H1 (cell line): ENCODE results near the gene ADCK1.

Experiments
- CTCF ChIP-seq, 3 experiments: IDR thresholded peaks; 1 replicate in 2 of 3; 2 replicates in 1 of 3; pipeline versions ENCODE4 v1.5.1 to v1.6.1; 2011; ENCODE audit warnings: low read length in 3 of 3, mild to moderate bottlenecking in 3 of 3, inconsistent platforms in 2 of 3, low read depth in 1 of 3, moderate library complexity in 1 of 3; ENCODE audit not compliant: insufficient read depth in 1 of 3; ENCODE audit errors: control extremely low read depth in 1 of 3
- EP300 ChIP-seq, 2 experiments: IDR thresholded peaks; 1 replicate in 1 of 2; 2 replicates in 1 of 2; pipeline ENCODE4 v1.6.1; 2011 to 2012; ENCODE audit warnings: low read depth in 2 of 2, low read length in 2 of 2, mild to moderate bottlenecking in 2 of 2, borderline replicate concordance in 1 of 2, inconsistent platforms in 1 of 2, moderate library complexity in 1 of 2
- NRF1 ChIP-seq: IDR thresholded peaks from 2 replicates; pipeline ENCODE4 v1.6.1; 2011; ENCODE audit warnings: mild to moderate bottlenecking, low read depth, low read length, improper control_type of control experiment
- SIN3A ChIP-seq, 2 experiments: IDR thresholded peaks in 1 of 2; conservative IDR thresholded peaks in 1 of 2; 2 replicates each; pipeline ENCODE4 v1.6.1; 2011 to 2012; ENCODE audit warnings: low read length in 2 of 2, improper control_type of control experiment in 1 of 2, low read depth in 1 of 2, mild to moderate bottlenecking in 1 of 2

GRCh38 chr14:77878783-77879182, 78.9 kb downstream of the ADCK1 start:
- TF ChIP-seq SIN3A (conservative IDR thresholded peaks at IDR 0.05 in 1 of 2, IDR thresholded peaks at IDR 0.05 in 1 of 2; ENCODE audit: low read depth in 1 of 2, low read length in 2 of 2): no peak
- TF ChIP-seq NRF1: no peak
- no peak for TF ChIP-seq CTCF (IDR thresholded peaks at IDR 0.05; ENCODE audit: control extremely low read depth in 1 of 3, insufficient read depth in 1 of 3, low read depth in 1 of 3, low read length in 3 of 3)
- no peak for TF ChIP-seq EP300 (IDR thresholded peaks at IDR 0.05; ENCODE audit: borderline replicate concordance in 1 of 2, low read depth in 2 of 2, low read length in 2 of 2)
